Naive thymus-derived CD8-positive, alpha-beta T cell (primary cell): ENCODE measurements around the gene PERCC1. TPM values are rescaled to one million over a fixed set of nuclear protein-coding genes. Genes with fewer than 3 reads are reported as not detected.
A peak's percentile ranks its signal among the peaks of the same experiment; 100 is the strongest.

ENCODE experiments used
- ATAC-seq, 2 donors: fragments of 150-1000 bp; cut with Tn5 transposase in 1 of 2; sonication (Bioruptor Pico), chemical (Tn5 transposase) in 1 of 2; 1 replicate in 1 of 2; 2 replicates in 1 of 2; pipeline ENCODE4 v1.10.0; 2021; ENCODE audit warnings: mild to moderate bottlenecking in 2 of 2, moderate library complexity in 2 of 2
- POLR2A ChIA-PET: fragments of 350-600 bp; sonication (Branson Sonifier 250); formaldehyde crosslinking; loops from one replicate; lab custom pipeline; 2021; ENCODE audit warnings: antibody characterized with exemption; lab: Charles Lee
- DNase-seq, 10 donors: peaks; one replicate each; pipeline versions ENCODE4 v3.0.0 to v3.0.0-alpha.2; 2020 to 2022
- H3K27ac Mint-ChIP-seq, 10 donors: one replicate each; pipeline ENCODE4 v1.8.0; 2020 to 2022; ENCODE audit warnings: mild to moderate bottlenecking in 10 of 10, mixed read lengths in 10 of 10, moderate library complexity in 4 of 10, inconsistent platforms in 1 of 10
- H3K27me3 Mint-ChIP-seq, 5 donors: one replicate each; pipeline ENCODE4 v1.8.0; 2021 to 2022; ENCODE audit warnings: mixed read lengths in 5 of 5
- H3K36me3 Mint-ChIP-seq, 3 donors: one replicate each; pipeline ENCODE4 v1.8.0; 2020 to 2022; ENCODE audit warnings: mixed read lengths in 3 of 3, mild to moderate bottlenecking in 2 of 3, inconsistent platforms in 1 of 3
- H3K4me1 Mint-ChIP-seq, 4 donors: one replicate each; pipeline ENCODE4 v1.8.0; 2021 to 2022; ENCODE audit warnings: mixed read lengths in 4 of 4
- H3K4me3 Mint-ChIP-seq, 10 donors: one replicate each; pipeline ENCODE4 v1.8.0; 2020 to 2022; ENCODE audit warnings: mild to moderate bottlenecking in 10 of 10, mixed read lengths in 10 of 10, moderate library complexity in 6 of 10, inconsistent platforms in 1 of 10
- H3K9me3 Mint-ChIP-seq, 9 donors: one replicate each; pipeline ENCODE4 v1.8.0; 2020 to 2022; ENCODE audit warnings: mixed read lengths in 9 of 9, mild to moderate bottlenecking in 3 of 9, inconsistent platforms in 1 of 9, moderate library complexity in 1 of 9
- polyA plus RNA-seq, 3 donors: library from polyadenylated mRNA; unstranded; fragments of 300-500 nt; fragmentation: Illumina TruSeq; gene quantifications; one replicate each; pipeline ENCODE4 v1.2.3, GENCODE V29; 2021
- total RNA-seq, 8 experiments: library from RNA in 2 of 8; stranded (reverse) in 2 of 8; gene quantifications; one replicate each; pipeline ENCODE4 v1.2.3 and lab custom pipeline; 2021 to 2026

PERCC1 gene
- total and polyA plus RNA-seq, 5 experiments from 2014 or later, result 0.19 to 2.7 (median 2.3) TPM; not detected in 2

DNA sequence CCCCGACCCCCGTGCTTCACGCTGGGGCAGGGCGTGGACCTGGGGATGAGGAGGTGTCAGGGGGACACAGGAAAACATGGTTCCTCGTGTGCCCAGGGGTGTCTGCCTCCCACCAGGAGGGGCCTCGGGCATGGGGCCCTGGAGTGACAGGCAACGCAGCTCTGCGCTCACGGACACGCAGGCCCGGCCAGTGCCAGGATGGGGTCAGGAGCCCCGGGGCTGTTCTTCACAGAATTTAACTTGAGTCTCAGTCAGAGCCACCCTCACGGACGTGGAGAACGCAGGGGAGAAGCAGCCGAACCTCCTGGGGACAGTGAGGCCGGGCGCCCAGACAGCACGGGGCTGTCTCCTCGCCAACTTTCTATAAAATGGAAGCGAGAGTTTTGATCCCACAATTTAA is 33.1 kb upstream of the PERCC1 start:
- H3K9me3 Mint-ChIP-seq, result no peaks in the 10 kb centered on the region
- H3K4me1 Mint-ChIP-seq, result peaks cover 0 to 11% (median 2%) of the 10 kb centered on the region in 4 donors
- H3K27me3 Mint-ChIP-seq, result no peaks in the 10 kb centered on the region
- DNase-seq, result no peak
- H3K4me3 Mint-ChIP-seq, result no peak overlapping the region
- H3K27ac Mint-ChIP-seq, result peak overlapping the region in 1 of 10 donors; percentile 16
- ATAC-seq, result no peak
- POLR2A ChIA-PET, result interaction anchor here (1.4 kb wide), 1 partner anchor 10 kb away, joined by 4 read pairs; no protein-coding TSS in a partner anchor
- peaks cover 0 to 60% (median 2%) of the 10 kb centered on the region in 3 donors for H3K36me3 Mint-ChIP-seq

DNA sequence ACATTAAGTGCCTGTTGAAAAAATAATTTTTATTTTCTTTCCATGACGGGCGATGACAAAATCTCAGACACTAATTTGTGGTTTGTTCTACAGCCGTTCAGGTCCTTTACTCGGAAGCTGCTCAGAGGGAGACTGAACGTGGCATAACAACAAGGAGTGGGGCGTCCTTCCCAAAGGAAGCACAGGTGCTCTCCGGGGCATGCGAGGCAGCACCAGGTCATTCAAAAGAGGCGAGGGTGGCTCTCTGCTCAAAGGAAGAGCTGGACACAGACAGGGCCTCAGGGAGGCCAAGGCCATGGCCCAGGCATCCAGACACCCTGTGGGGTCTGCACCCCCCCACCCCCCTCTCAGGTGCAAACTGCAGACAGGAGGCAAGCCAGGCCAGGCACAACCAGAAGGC is 32.5 kb upstream of the PERCC1 start:
- DNase-seq (no peak), ATAC-seq (no peak)
- H3K4me3 Mint-ChIP-seq, result no peak overlapping the region
- H3K27ac Mint-ChIP-seq, result peak overlapping the region in 1 of 10 donors; percentile 16
- peaks cover under 1 to 13% (median 4%) of the 10 kb centered on the region in 4 donors for H3K4me1 Mint-ChIP-seq
- H3K27me3 Mint-ChIP-seq, result no peaks in the 10 kb centered on the region
- POLR2A ChIA-PET, result interaction anchor here (1.4 kb wide), 1 partner anchor 10 kb away, joined by 4 read pairs; no protein-coding TSS in a partner anchor
- no peaks in the 10 kb centered on the region for H3K9me3 Mint-ChIP-seq
- H3K36me3 Mint-ChIP-seq, result peaks cover 0 to 62% (median 2%) of the 10 kb centered on the region in 3 donors

DNA sequence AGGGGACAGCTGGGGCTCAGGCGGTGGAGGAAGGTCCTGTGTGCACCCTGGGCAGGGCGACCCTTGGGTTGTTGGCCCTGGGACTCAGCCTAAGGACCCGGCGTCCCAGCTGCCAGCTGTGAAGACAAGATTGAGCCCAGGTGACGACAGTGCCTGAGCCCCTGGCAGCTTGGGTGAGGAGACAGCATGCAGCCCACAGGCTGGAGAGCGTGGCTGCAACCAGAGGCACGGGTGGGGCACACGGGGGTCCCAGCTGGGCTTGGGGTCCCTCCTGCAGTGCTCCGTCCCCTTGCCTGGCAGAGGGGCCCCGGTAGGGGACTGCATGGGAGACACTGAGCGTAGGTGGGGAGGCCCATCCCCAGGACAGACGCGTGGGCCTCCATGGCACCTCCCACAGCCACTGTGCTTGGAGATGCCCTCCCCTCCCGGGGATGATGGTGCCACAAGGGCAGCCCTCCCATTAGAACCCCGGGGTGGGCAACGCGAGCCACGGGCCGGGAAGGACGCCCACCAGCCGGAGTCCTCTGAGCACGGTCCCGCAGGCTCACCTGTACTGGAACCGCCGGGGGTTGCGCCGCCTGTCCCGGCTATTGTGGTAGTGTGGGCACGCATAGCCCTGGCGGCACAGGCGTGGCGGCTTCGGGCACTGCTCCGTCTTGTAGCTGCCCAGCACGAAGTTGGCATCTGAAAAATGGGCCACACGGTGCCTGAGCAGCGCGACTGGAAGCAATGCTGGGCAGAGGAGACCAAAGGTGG is 31.9 kb upstream of the PERCC1 start:
- H3K27ac Mint-ChIP-seq, result peak overlapping the region in 1 of 10 donors; percentile 16
- no peak for ATAC-seq

DNA sequence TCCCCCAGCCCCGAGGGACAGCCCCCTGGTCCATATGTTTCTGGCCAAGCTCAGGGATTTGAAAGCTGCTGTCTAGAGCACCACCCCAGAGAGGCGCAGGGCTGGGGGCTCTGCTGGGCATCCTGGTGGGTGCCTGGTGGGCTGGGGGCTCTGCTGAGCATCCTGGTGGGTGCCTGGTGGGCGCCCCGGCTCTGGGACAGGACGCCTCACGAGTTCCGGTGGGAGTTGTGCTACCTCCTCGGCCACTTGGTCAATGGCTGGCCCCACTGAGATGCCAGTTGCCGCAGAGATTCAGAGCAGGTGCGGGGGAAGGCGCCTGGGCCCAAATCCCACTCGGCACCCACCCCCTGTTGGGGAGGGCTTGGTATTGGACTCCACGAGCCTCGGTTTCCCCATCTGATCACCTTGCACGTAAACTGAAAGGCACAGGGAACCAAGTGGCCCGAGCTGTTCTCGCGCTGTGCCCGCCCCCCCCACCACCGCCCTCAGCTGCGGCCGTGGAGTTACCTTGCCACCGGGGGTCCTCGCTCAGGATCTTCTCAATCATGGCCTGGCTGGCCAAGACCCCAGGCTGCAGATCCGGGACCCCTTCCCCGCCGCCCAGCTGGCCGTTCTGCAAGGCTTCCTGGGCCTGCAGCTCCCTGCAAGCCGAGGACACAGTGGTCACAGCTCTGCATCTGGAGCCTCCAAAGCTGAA is 29.7 kb upstream of the PERCC1 start:
- ATAC-seq (no peak), DNase-seq (no peak)
- Mint-ChIP-seq H3K9me3 (no peaks in the 10 kb centered on the region), H3K4me3 (no peak overlapping the region), H3K36me3 (peaks cover 0 to 55% (median 2%) of the 10 kb centered on the region in 3 donors), H3K4me1 (peaks cover 5 to 28% (median 7%) of the 10 kb centered on the region in 4 donors), H3K27ac (no peak overlapping the region), H3K27me3 (no peaks in the 10 kb centered on the region)
- POLR2A ChIA-PET, result interaction anchor here (0.5 kb wide), 1 partner anchor 48 kb away, joined by 4 read pairs; no protein-coding TSS in a partner anchor

More for the DNA sequence above, 31.9 kb upstream of the PERCC1 start:
- POLR2A ChIA-PET, result interaction anchor here (1.4 kb wide), 1 partner anchor 9 kb away, joined by 4 read pairs; no protein-coding TSS in a partner anchor
- no peaks in the 10 kb centered on the region for H3K9me3 Mint-ChIP-seq
- H3K36me3 Mint-ChIP-seq, result peaks cover 0 to 63% (median 2%) of the 10 kb centered on the region in 3 donors
- no peak for DNase-seq
- no peaks in the 10 kb centered on the region for H3K27me3 Mint-ChIP-seq
- H3K4me1 Mint-ChIP-seq, result peaks cover 2 to 16% (median 6%) of the 10 kb centered on the region in 4 donors
- H3K4me3 Mint-ChIP-seq, result no peak overlapping the region

DNA sequence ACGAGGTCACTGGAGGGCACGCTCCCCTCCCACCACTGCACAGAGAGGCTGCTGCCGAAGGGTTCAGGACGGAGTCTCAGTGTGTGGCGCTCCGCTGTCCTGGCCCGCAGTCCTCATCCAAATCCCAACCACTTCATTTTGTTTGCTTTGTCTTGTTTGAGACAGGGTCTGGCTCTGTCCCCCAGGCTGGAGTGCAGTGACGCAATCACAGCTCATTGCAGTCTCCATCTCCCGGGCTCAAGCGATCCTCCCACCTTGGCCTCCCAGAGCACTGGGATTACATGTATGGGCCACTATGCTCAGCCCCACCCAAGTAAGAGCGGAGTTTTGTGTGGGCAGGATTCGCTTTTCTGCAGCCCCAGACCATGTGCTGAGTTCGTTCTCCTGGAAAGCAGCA is 29.1 kb upstream of the PERCC1 start:
- Mint-ChIP-seq H3K27ac (no peak overlapping the region), H3K27me3 (no peaks in the 10 kb centered on the region), H3K9me3 (no peaks in the 10 kb centered on the region), H3K4me1 (peaks cover 5 to 27% (median 7%) of the 10 kb centered on the region in 4 donors), H3K36me3 (peaks cover 0 to 53% (median 2%) of the 10 kb centered on the region in 3 donors), H3K4me3 (no peak overlapping the region)
- POLR2A ChIA-PET, result no interaction called here
- ATAC-seq (no peak), DNase-seq (no peak)

DNA sequence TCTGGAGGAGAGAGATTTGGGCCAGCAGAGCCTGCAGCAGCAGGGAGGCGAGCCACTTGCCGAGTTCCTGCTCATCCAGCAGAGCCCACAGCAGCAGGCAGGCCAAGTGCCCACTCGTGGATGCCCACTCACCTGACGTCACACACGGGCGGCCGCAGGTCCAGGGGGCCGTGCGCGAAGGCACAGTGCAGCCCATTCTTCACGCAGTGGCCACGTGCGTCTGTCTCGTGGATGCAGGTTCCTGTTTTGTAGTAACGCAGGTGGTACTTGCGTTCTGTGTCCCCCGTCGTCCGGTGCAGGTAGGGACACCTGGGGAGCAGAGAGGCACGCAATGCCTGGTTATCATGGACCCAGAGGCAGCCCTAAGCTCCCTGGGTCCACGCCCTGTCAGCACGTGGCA is 27.8 kb upstream of the PERCC1 start:
- DNase-seq, result no peak
- POLR2A ChIA-PET, result interaction anchor here (0.6 to 0.9 kb wide), 3 partner anchors 59 to 101 kb away, joined by 3 to 4 read pairs (median 3); no protein-coding TSS in a partner anchor
- Mint-ChIP-seq H3K4me1 (peaks cover 11 to 33% (median 12%) of the 10 kb centered on the region in 4 donors), H3K4me3 (peak overlapping the region in 1 of 10 donors; percentile 50), H3K27ac (peak overlapping the region in 1 of 10 donors; percentile 76), H3K9me3 (no peaks in the 10 kb centered on the region), H3K36me3 (peaks cover 0 to 54% (median 2%) of the 10 kb centered on the region in 3 donors), H3K27me3 (no peaks in the 10 kb centered on the region)
- no peak for ATAC-seq

DNA sequence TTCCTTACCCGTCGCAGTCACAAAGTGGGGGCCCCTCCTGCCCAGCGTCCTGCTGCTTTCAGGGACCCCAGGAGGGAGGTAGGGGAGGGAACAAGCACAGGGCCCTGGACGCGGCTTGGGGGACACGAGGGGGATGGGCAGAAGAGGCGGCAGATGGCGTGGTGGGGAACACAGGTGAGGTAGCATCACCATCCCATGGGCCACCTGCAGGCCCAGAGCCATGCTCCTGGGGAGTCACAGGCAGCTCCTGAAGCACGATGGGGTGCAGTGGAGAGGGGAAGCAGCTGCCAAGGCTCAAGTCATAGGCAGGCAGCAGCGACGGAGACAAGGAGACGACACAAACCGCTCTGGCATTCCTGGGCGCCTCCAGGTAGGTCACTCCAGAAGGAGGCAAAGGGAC is 27.1 kb upstream of the PERCC1 start:
- Mint-ChIP-seq H3K4me3 (no peak overlapping the region), H3K27ac (no peak overlapping the region), H3K4me1 (peaks cover 11 to 39% (median 17%) of the 10 kb centered on the region in 4 donors), H3K9me3 (no peaks in the 10 kb centered on the region), H3K27me3 (no peaks in the 10 kb centered on the region), H3K36me3 (peaks cover 0 to 49% (median 2%) of the 10 kb centered on the region in 3 donors)
- DNase-seq (no peak), ATAC-seq (no peak)
- POLR2A ChIA-PET, result interaction anchor here (0.7 kb wide), 1 partner anchor 60 kb away, joined by 3 read pairs; no protein-coding TSS in a partner anchor

DNA sequence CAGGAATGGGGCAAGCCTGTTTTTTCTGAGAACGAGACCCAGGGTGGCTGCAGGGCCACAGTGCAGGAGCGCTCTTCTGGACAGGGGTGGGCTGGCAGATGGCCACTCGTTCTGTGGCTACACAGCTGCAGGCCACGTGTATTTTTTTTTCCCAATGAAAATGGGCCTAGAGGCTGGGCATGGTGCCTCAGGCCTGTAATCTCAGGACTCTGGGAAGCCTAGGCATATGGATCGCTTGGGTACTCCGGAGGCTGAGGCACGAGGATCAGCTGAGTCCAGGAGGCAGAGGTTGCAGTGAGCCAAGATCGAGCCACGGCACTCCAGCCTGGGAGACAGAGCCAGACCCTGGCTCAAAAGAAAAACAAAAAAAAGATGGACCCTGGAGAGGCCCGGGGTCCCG is 23.1 kb upstream of the PERCC1 start:
- no peaks in the 10 kb centered on the region for H3K9me3 Mint-ChIP-seq
- H3K27me3 Mint-ChIP-seq, result no peaks in the 10 kb centered on the region
- H3K4me1 Mint-ChIP-seq, result peaks cover 7 to 57% (median 32%) of the 10 kb centered on the region in 4 donors
- peak overlapping the region in 6 of 10 donors; percentile 31 to 72 (median 48) for H3K27ac Mint-ChIP-seq
- ATAC-seq (no peak), DNase-seq (no peak)
- POLR2A ChIA-PET, result interaction anchor here (0.6 to 2.7 kb wide), 7 partner anchors 9 to 298 kb away, joined by 3 to 19 read pairs (median 4); partner anchors contain the start of genes MAPK8IP3, TELO2 and UQCC4
- H3K36me3 Mint-ChIP-seq, result peaks cover 0 to 38% (median 2%) of the 10 kb centered on the region in 3 donors
- H3K4me3 Mint-ChIP-seq, result peak overlapping the region; percentile 58 to 86 (median 80)

DNA sequence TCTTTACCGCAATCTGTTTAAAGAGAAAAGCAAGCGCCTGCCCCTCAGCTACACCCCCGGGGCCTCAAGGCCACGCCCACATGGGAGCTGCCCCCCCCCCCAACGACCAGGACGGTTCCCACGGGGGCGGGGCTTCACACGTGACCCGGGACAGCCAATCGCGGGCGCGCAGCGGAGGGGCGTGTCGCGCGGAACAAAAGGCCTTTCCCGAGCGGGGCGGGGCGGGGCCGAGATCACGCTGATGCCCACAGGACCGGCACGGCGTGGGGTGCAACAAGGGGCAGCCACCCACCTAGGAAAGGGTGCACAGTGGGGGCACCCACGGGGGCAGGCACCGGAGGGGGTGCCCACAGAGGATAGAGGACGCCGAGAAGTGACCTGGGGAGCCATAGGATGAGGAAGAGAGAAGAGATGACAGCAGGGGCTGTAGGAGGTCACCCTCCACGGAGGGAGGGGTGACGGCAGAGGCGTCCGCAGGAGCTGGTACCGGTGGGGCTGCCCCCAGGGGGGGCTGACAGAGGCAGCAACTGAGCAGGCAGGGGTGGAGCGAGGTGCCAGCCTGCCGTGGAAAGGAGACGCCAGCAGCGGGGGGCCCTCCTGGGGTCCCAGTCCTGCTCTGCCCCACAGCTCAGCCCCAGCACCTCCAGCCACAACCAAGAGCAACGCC is 22.6 kb upstream of the PERCC1 start:
- Mint-ChIP-seq H3K27ac (peak overlapping the region in 7 of 10 donors; percentile 31 to 92 (median 67)), H3K36me3 (peaks cover 0 to 35% (median 2%) of the 10 kb centered on the region in 3 donors), H3K9me3 (no peaks in the 10 kb centered on the region), H3K4me1 (peaks cover 7 to 58% (median 32%) of the 10 kb centered on the region in 4 donors), H3K4me3 (peak overlapping the region; percentile 65 to 86 (median 80)), H3K27me3 (no peaks in the 10 kb centered on the region)
- POLR2A ChIA-PET, result interaction anchor here (0.6 to 2.7 kb wide), 7 partner anchors 9 to 297 kb away, joined by 3 to 19 read pairs (median 4); partner anchors contain the start of genes MAPK8IP3, TELO2 and UQCC4
- DNase-seq, result peak; percentile 92 to 98 (median 96)
- ATAC-seq, result peak; percentile 93 to 94

DNA sequence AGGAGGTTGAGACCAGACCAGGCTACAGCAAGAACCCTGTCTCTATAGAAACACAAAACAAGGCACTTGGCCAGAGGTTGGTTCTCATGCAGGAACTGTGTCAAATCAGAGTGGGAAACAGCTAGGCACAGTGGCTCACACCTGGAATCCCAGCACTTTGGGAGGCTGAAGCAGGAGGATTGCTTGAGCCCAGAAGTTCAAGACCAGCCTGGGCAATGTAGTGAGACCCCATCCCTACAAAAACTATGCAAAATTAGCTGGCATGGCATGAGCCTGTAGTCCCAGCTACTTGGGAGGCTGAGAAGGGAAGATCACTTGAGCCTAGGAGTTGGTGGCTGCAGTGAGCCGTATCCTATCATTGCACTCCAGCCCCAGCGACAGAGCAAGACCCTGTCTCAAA is 18.0 kb upstream of the PERCC1 start:
- Mint-ChIP-seq H3K4me1 (peaks cover 2 to 46% (median 29%) of the 10 kb centered on the region in 4 donors), H3K27me3 (no peaks in the 10 kb centered on the region), H3K36me3 (peaks cover 0 to 23% (median 2%) of the 10 kb centered on the region in 3 donors), H3K9me3 (no peaks in the 10 kb centered on the region), H3K4me3 (peak overlapping the region in 9 of 10 donors; percentile 38 to 88 (median 76)), H3K27ac (peak overlapping the region in 9 of 10 donors; percentile 9 to 80 (median 67))
- POLR2A ChIA-PET, result interaction anchor here (0.6 to 1.5 kb wide), 5 partner anchors 13 to 853 kb away, joined by 3 to 5 read pairs (median 3); partner anchors contain the start of genes RPS2 and TMEM204
- DNase-seq (no peak), ATAC-seq (no peak)

DNA sequence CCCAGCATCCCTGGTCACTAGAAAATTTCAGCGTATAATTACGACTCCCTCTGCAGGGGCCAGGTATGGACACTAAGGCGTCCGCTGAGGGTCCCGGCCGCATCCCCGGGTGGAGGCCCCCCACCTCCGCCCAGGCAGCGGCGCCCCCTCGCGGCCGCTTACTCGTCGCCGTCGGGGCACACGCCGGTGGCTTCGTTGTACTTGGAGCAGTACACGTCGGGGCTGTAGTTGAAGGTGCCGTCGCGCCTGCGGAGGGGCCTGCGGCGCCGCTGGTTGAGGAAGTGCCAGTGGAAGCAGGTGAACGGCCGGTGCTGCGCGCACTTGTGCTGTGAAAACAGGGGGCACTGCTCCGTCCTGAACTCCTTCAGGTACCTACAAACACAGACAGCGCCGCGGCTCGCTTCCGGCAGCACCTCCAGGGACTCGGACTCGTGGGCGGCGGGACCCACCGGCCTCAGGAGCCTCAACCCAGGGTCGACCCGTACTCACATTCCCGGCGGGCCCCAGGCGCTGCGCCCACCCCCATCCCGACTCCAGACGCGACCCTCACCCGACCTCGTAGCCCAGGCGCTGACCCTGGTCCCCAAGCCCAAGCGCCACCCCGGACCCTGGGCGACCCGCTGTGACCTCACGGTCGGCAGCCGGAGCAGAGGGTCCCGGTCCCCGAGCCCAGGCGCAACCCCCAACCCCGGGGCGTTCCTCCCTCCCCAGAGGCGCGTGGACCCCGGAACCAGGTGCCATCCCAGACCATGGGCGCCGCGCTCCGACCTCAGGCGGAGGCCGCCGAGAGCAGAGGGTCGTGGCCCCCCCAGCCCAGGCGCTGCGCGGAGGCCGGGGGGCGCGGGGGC is 17.0 kb upstream of the PERCC1 start:
- no peaks in the 10 kb centered on the region for H3K9me3 Mint-ChIP-seq
- H3K4me3 Mint-ChIP-seq, result peak overlapping the region; percentile 79 to 92 (median 84)
- DNase-seq (peak; percentile 44 to 78 (median 68)), ATAC-seq (peak; percentile 57 to 73)
- H3K27me3 Mint-ChIP-seq, result no peaks in the 10 kb centered on the region
- peaks cover 0 to 23% (median 2%) of the 10 kb centered on the region in 3 donors for H3K36me3 Mint-ChIP-seq
- H3K4me1 Mint-ChIP-seq, result peaks cover 3 to 46% (median 23%) of the 10 kb centered on the region in 4 donors
- H3K27ac Mint-ChIP-seq, result peak overlapping the region in 9 of 10 donors; percentile 75 to 95 (median 92)
- POLR2A ChIA-PET, result interaction anchor here (1.1 to 1.7 kb wide), 3 partner anchors 13 to 119 kb away, joined by 3 to 5 read pairs (median 4); partner anchors contain the start of genes TELO2 and TMEM204
